ENCODE measurements around the gene DUSP2.
A peak's percentile ranks its signal among the peaks of the same experiment; 100 is the strongest.

DUSP2 gene

DNA sequence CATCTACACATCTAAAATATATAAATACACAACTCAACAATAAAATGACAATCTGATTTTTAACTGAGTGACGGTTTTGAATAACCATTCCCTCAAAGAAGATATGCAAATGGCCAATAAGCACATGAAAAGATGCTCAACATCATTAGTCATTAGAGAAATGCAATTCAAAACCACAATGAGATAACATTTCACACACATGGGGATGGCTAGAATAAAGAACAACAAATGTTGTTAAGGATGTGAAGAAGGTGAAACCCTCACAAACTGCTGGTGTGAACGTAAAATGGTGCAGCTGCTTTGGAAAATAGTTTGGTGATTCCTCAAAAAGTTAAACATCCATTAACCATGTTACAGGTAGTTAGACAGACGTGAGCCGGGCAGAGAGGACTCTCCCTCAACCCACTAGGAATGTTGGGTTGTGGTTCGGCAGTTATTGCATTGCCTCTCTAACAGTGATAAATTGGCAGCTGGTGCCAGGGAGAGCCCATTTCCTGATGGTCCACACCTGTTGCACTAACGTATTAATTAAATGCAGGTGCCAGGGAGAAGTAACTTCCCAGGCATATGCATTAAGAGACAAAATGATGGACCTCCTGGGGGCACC lies 22.3 kb upstream of the DUSP2 start:
- no CpG with 5 or more reads among the region's 6 CpGs for WGBS (ENCODE audit: extremely low coverage, insufficient coverage, insufficient read length)
- Histone ChIP-seq H3K18ac (ENCODE audit: low read length) (no peak overlapping the region), H3K4me3 (ENCODE audit: low read depth, low read length) (no peak overlapping the region)

GRCh38 chr2:96164459-96165184 lies 19.4 kb upstream of the DUSP2 start:
- H3K23ac ChIP-seq (ENCODE audit: low read length) = no peak overlapping the region
- H3K18ac ChIP-seq (ENCODE audit: low read length) = no peak overlapping the region
- H3K4me3 ChIP-seq (ENCODE audit: low read depth, low read length) = no peak overlapping the region
- H3K27me3 ChIP-seq (ENCODE audit: insufficient read depth, low read length) = no peaks in the 10 kb centered on the region
- H3K9ac ChIP-seq (ENCODE audit: low read length) = no peak overlapping the region
- no peak overlapping the region for H4K12ac ChIP-seq (ENCODE audit: low read depth, low read length)
- no peak overlapping the region for H2BK5ac ChIP-seq (ENCODE audit: low read depth, low read length, poor library complexity)
- no peaks in the 10 kb centered on the region for H3K4me1 ChIP-seq (ENCODE audit: control insufficient read depth in 1 of 2, insufficient read depth in 2 of 2, low read length in 2 of 2)
- H3K27ac ChIP-seq (ENCODE audit: low read depth, low read length) = no peak overlapping the region
- H3K4me2 ChIP-seq (ENCODE audit: low read length) = no peak overlapping the region
- H4K8ac ChIP-seq (ENCODE audit: low read depth, low read length) = no peak overlapping the region
- H2AK5ac ChIP-seq (ENCODE audit: low read length) = no peak overlapping the region
- no peak overlapping the region for H2BK12ac ChIP-seq (ENCODE audit: low read length)
- no CpG with 5 or more reads among the region's 18 CpGs for WGBS (ENCODE audit: extremely low coverage, insufficient coverage, insufficient read length)
- no peak overlapping the region for H3K14ac ChIP-seq (ENCODE audit: low read length)
- no peak overlapping the region for H3K4ac ChIP-seq (ENCODE audit: low read depth, low read length)
- no peak overlapping the region for H2BK120ac ChIP-seq (ENCODE audit: insufficient read depth, low read length, poor library complexity)
- DNase-seq = no peak
- H3K79me1 ChIP-seq (ENCODE audit: low read length) = no peaks in the 10 kb centered on the region
- no peaks in the 10 kb centered on the region for H3K36me3 ChIP-seq (ENCODE audit: control insufficient read depth in 1 of 2, insufficient read depth in 2 of 2, low read length in 2 of 2)
- H2AFZ ChIP-seq (ENCODE audit: insufficient read depth, low read length, poor library complexity) = no peak overlapping the region
- no peaks in the 10 kb centered on the region for H3K79me2 ChIP-seq (ENCODE audit: control insufficient read depth, insufficient read depth, low read length, poor library complexity)
- no peak overlapping the region for H4K91ac ChIP-seq (ENCODE audit: low read depth, low read length)
- H3K9me3 ChIP-seq (ENCODE audit: insufficient read depth, low read depth, low read length) = no peaks in the 10 kb centered on the region

More for the DNA sequence above, 22.3 kb upstream of the DUSP2 start:
- Histone ChIP-seq H3K9ac (ENCODE audit: low read length) (no peak overlapping the region), H3K4me1 (ENCODE audit: control insufficient read depth in 1 of 2, insufficient read depth in 2 of 2, low read length in 2 of 2) (no peaks in the 10 kb centered on the region), H3K14ac (ENCODE audit: low read length) (no peak overlapping the region), H2BK5ac (ENCODE audit: low read depth, low read length, poor library complexity) (no peak overlapping the region), H2BK120ac (ENCODE audit: insufficient read depth, low read length, poor library complexity) (no peak overlapping the region), H3K79me1 (ENCODE audit: low read length) (no peaks in the 10 kb centered on the region), H3K4me2 (ENCODE audit: low read length) (no peak overlapping the region), H2AFZ (ENCODE audit: insufficient read depth, low read length, poor library complexity) (no peak overlapping the region), H3K4ac (ENCODE audit: low read depth, low read length) (no peak overlapping the region), H2AK5ac (ENCODE audit: low read length) (no peak overlapping the region), H4K12ac (ENCODE audit: low read depth, low read length) (no peak overlapping the region), H3K27me3 (ENCODE audit: insufficient read depth, low read length) (no peaks in the 10 kb centered on the region), H3K79me2 (ENCODE audit: control insufficient read depth, insufficient read depth, low read length, poor library complexity) (no peaks in the 10 kb centered on the region), H3K9me3 (ENCODE audit: insufficient read depth, low read depth, low read length) (no peaks in the 10 kb centered on the region), H3K27ac (ENCODE audit: low read depth, low read length) (no peak overlapping the region), H4K8ac (ENCODE audit: low read depth, low read length) (no peak overlapping the region), H4K91ac (ENCODE audit: low read depth, low read length) (no peak overlapping the region), H3K36me3 (ENCODE audit: control insufficient read depth in 1 of 2, insufficient read depth in 2 of 2, low read length in 2 of 2) (no peaks in the 10 kb centered on the region), H2BK12ac (ENCODE audit: low read length) (no peak overlapping the region), H3K23ac (ENCODE audit: low read length) (no peak overlapping the region)
- no peak for DNase-seq

- H3K18ac ChIP-seq (ENCODE audit: low read length) = no peak overlapping the region
- H4K12ac ChIP-seq (ENCODE audit: low read depth, low read length) = no peak overlapping the region
- no peak overlapping the region for H2BK12ac ChIP-seq (ENCODE audit: low read length)
- no peak overlapping the region for H3K4me2 ChIP-seq (ENCODE audit: low read length)
- H3K4me1 ChIP-seq (ENCODE audit: control insufficient read depth in 1 of 2, insufficient read depth in 2 of 2, low read length in 2 of 2) = no peaks in the 10 kb centered on the region
- H3K27ac ChIP-seq (ENCODE audit: low read depth, low read length) = no peak overlapping the region
- H3K79me1 ChIP-seq (ENCODE audit: low read length) = no peaks in the 10 kb centered on the region
- H3K36me3 ChIP-seq (ENCODE audit: control insufficient read depth in 1 of 2, insufficient read depth in 2 of 2, low read length in 2 of 2) = no peaks in the 10 kb centered on the region
- no peak overlapping the region for H3K23ac ChIP-seq (ENCODE audit: low read length)
- no peaks in the 10 kb centered on the region for H3K79me2 ChIP-seq (ENCODE audit: control insufficient read depth, insufficient read depth, low read length, poor library complexity)
- no peak overlapping the region for H3K9ac ChIP-seq (ENCODE audit: low read length)
- H2AFZ ChIP-seq (ENCODE audit: insufficient read depth, low read length, poor library complexity) = no peak overlapping the region
- no peak overlapping the region for H3K4ac ChIP-seq (ENCODE audit: low read depth, low read length)
- no peak overlapping the region for H2BK120ac ChIP-seq (ENCODE audit: insufficient read depth, low read length, poor library complexity)
- peak overlapping the region; percentile 26 for H3K14ac ChIP-seq (ENCODE audit: low read length)
- H3K4me3 ChIP-seq (ENCODE audit: low read depth, low read length) = no peak overlapping the region
- no CpG with 5 or more reads among the region's 13 CpGs for WGBS (ENCODE audit: extremely low coverage, insufficient coverage, insufficient read length)
- no peak for DNase-seq
- H2AK5ac ChIP-seq (ENCODE audit: low read length) = no peak overlapping the region
- H3K9me3 ChIP-seq (ENCODE audit: insufficient read depth, low read depth, low read length) = no peaks in the 10 kb centered on the region
- no peaks in the 10 kb centered on the region for H3K27me3 ChIP-seq (ENCODE audit: insufficient read depth, low read length)
- no peak overlapping the region for H4K8ac ChIP-seq (ENCODE audit: low read depth, low read length)
- no peak overlapping the region for H2BK5ac ChIP-seq (ENCODE audit: low read depth, low read length, poor library complexity)
- H4K91ac ChIP-seq (ENCODE audit: low read depth, low read length) = no peak overlapping the region
These were observed 18.7 kb upstream of the DUSP2 start for GRCh38 chr2:96163768-96164429.

GRCh38 chr2:96163415-96163767 lies 18.2 kb upstream of the DUSP2 start:
- no peak overlapping the region for H3K4me2 ChIP-seq (ENCODE audit: low read length)
- no peak overlapping the region for H3K18ac ChIP-seq (ENCODE audit: low read length)
- no peaks in the 10 kb centered on the region for H3K27me3 ChIP-seq (ENCODE audit: insufficient read depth, low read length)
- H3K27ac ChIP-seq (ENCODE audit: low read depth, low read length) = no peak overlapping the region
- H2BK120ac ChIP-seq (ENCODE audit: insufficient read depth, low read length, poor library complexity) = no peak overlapping the region
- H4K8ac ChIP-seq (ENCODE audit: low read depth, low read length) = no peak overlapping the region
- no peaks in the 10 kb centered on the region for H3K79me2 ChIP-seq (ENCODE audit: control insufficient read depth, insufficient read depth, low read length, poor library complexity)
- H2BK5ac ChIP-seq (ENCODE audit: low read depth, low read length, poor library complexity) = no peak overlapping the region
- H2AK5ac ChIP-seq (ENCODE audit: low read length) = no peak overlapping the region
- H3K9ac ChIP-seq (ENCODE audit: low read length) = no peak overlapping the region
- H2BK12ac ChIP-seq (ENCODE audit: low read length) = no peak overlapping the region
- WGBS (ENCODE audit: extremely low coverage, insufficient coverage, insufficient read length) = no CpG with 5 or more reads among the region's 5 CpGs
- no peak overlapping the region for H2AFZ ChIP-seq (ENCODE audit: insufficient read depth, low read length, poor library complexity)
- no peak overlapping the region for H4K91ac ChIP-seq (ENCODE audit: low read depth, low read length)
- no peak overlapping the region for H3K4ac ChIP-seq (ENCODE audit: low read depth, low read length)
- no peaks in the 10 kb centered on the region for H3K36me3 ChIP-seq (ENCODE audit: control insufficient read depth in 1 of 2, insufficient read depth in 2 of 2, low read length in 2 of 2)
- H3K14ac ChIP-seq (ENCODE audit: low read length) = no peak overlapping the region
- no peaks in the 10 kb centered on the region for H3K4me1 ChIP-seq (ENCODE audit: control insufficient read depth in 1 of 2, insufficient read depth in 2 of 2, low read length in 2 of 2)
- DNase-seq = no peak
- H3K4me3 ChIP-seq (ENCODE audit: low read depth, low read length) = no peak overlapping the region
- no peak overlapping the region for H4K12ac ChIP-seq (ENCODE audit: low read depth, low read length)
- no peaks in the 10 kb centered on the region for H3K79me1 ChIP-seq (ENCODE audit: low read length)
- H3K23ac ChIP-seq (ENCODE audit: low read length) = no peak overlapping the region
- no peaks in the 10 kb centered on the region for H3K9me3 ChIP-seq (ENCODE audit: insufficient read depth, low read depth, low read length)
